GM12873 (cell line): ENCODE results near the gene TMEM144.

Experiments used
- TF ChIP-seq, protein P1 (sequence below): IDR thresholded peaks from 2 replicates; pipeline ENCODE4 v1.5.1; 2012; ENCODE audit warnings: low read depth, mild to moderate bottlenecking, moderate library complexity, low read length, control low read depth; ENCODE audit not compliant: insufficient read depth; ENCODE audit errors: missing control alignments

Gene TMEM144

DNA sequence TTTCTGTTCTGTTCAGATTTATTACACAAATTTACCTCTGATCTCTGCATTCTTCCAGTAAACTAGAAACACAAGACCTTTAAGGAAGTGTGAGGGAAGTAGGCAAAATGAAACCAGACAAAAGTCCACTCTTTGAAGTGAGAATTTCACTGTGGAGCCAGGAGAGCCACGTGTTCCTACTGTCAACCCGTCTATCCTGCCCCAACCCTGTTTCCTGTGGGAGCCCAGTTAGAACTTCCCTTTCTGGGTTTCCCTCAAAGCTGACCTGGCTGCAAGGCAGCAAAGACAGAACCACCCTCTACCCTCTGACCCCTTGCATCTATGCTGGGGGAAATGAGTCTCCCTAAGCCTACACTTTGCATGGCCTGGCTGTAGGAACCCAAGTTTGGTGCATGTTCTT lies 40.0 kb downstream of the TMEM144 start:
- TF ChIP-seq, protein P1, sequence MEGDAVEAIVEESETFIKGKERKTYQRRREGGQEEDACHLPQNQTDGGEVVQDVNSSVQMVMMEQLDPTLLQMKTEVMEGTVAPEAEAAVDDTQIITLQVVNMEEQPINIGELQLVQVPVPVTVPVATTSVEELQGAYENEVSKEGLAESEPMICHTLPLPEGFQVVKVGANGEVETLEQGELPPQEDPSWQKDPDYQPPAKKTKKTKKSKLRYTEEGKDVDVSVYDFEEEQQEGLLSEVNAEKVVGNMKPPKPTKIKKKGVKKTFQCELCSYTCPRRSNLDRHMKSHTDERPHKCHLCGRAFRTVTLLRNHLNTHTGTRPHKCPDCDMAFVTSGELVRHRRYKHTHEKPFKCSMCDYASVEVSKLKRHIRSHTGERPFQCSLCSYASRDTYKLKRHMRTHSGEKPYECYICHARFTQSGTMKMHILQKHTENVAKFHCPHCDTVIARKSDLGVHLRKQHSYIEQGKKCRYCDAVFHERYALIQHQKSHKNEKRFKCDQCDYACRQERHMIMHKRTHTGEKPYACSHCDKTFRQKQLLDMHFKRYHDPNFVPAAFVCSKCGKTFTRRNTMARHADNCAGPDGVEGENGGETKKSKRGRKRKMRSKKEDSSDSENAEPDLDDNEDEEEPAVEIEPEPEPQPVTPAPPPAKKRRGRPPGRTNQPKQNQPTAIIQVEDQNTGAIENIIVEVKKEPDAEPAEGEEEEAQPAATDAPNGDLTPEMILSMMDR = no peak

DNA sequence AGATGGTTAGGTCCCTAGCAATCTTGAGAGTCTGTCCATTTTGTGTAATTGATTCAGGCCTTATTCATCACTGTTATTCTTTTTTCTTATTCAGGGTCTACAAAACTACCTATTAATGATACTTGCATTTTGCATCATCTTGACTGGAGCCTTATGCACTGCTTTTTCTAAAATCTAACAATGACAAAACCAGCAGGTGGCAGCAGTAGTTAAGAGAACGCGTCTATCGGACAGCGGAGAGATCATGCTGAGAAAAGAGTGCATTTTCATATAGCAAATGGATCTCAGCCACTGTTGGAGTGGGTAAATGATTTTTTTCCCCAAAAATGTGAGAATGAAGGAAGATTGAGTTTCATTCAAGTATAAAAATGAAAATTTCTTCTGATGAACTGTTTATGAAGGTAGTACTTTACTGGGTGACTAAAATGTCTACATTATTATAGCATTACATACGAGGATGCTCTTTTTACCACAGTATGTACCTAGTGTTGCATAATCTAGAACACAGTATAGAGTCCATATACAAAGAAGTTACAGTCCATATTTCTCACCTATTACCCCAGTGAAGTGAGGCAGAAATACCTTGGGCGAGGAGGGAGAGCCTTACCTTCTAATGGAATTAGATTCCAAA lies 43.2 kb downstream of the TMEM144 start:
- TF ChIP-seq, protein P1 = peak; percentile 64

DNA sequence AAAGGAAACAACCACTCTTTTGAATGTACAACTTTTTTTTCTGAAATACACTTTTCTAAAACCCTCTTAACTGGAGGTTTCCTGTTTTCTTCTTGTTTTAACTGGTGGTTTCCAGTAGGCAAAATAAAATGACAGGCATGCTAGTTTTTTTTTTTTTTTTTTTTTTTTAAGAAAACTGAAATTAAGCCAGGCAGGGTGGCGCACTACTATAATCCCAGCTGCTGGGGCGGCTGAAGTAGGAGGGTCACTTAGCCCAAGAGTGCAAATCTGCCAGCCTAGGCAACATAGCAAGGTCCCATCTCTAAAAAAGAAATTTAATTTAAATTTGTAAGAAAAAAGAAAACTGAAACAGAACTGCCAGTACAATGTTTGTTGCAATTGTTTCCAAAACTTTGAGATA lies 44.0 kb downstream of the TMEM144 start:
- TF ChIP-seq, protein P1 = no peak

DNA sequence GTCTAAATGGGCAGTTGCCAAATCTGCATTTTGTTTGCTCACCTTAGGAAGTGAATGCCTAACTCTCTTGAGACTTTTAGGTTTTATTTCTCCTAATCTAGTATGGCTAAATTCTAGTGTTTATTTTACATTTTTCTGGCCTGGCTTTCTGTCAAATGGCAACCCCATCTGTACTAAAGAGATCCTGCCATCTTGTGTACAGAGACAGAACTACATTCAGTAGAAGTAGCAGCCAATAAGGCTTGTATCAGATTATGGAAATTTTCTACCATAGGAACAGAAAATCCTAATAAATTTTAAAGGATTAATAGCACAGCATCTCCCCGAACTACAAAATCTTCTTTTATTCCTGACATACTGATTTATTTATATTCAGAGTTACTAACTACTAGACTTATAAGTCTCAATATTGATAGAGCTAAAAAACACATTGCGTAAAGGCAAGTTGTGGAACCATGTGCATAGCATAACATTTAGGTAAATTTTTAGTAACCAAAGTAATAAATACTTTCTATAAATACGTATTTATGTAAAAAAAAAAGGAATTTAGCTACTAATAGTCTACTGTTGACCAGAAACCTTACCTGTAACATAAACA lies 45.5 kb downstream of the TMEM144 start:
- TF ChIP-seq, protein P1 = peak; percentile 61

DNA sequence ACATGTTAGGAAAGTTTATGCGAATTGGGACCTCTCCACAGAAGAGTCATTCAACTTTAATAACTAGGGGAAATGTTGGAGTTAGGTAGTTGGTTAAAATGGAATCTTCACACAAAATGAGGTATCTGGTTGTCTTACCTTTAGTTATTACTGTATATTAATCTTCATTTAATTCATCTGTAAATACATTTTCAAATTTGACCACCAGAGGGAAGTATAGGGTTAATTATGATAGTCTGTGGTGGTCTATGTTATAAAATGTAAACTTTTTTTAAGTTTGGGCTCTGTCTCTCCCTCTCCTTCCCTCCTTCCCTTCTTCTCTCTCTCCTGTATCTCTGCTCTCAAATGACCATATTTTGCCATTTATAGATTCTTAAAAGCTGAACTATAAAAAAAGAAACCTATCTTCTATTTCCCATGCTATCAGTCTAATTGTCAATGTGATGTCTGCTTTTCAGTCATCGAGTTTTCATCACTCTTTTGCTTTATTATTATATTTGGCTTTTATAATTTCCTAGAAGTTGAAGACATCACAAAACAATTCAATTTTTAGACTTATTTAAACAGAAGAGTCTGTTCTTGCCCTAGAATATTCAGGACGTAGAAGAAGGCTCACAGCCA lies 49.8 kb downstream of the TMEM144 start:
- TF ChIP-seq, protein P1 = peak; percentile 29

DNA sequence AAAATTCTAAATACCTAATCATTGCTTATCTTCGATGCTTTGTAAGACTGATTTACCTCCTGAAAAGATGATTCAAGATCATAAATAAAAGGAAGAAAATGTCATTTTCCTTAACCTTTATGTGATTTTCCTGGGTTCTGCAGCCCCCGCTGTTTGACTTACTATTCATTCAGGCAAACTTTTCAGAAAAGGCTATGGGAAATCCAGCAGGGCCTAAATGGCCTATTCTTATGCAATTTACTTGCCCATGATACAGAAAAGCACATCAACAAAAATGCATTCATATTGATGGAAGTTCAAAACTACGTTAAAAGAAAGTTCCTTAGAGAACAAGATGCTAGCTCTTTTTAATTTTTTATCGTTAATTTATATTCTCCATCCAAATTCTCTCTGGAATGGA lies 51.2 kb downstream of the TMEM144 start:
- TF ChIP-seq, protein P1 = no peak

DNA sequence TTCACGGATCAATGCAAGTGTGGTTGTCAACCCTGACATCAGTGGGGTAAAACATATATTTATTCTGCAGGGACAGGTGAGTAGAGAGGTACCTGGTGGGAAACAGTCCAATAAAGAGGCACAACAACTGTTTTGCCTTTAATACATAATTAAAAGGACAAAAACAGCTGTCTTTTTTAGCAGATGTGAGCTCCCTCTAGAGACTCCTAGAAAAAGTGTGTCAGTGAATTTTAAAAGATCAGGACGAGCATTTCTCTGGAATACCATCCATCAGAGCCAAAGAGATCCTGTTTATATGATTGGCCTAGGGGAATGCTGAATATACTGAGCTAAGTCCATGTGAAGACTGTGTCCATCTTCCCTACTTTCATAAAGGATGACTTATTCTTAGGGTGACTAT lies 58.3 kb downstream of the TMEM144 start:
- TF ChIP-seq, protein P1 = no peak
